K562 (cell line): ENCODE results near the gene ZBED4. TPM values are rescaled to one million over a fixed set of nuclear protein-coding genes. Genes with fewer than 3 reads are reported as not detected.

ENCODE experiments used
- HMGN3 ChIP-seq: IDR thresholded peaks from 2 replicates; pipeline ENCODE4 v1.6.1; 2011; ENCODE audit warnings: borderline replicate concordance, low read depth, mild to moderate bottlenecking, mixed read lengths, low read length; ENCODE audit not compliant: insufficient read length; ENCODE audit errors: extremely low read depth
- KAT7 ChIP-seq: sonication (generic); formaldehyde crosslinking; IDR thresholded peaks from 2 replicates; pipeline ENCODE4 v1.8.0; 2022; ENCODE audit warnings: missing genetic modification reagents, mild to moderate bottlenecking, borderline replicate concordance
- MBD2 ChIP-seq: sonication (generic); IDR thresholded peaks from 2 replicates; pipeline ENCODE4 v1.6.1; 2016; ENCODE audit warnings: low read depth, borderline replicate concordance
- PATZ1 ChIP-seq: fragments of 250-450 bp; sonication (Bioruptor Pico); IDR thresholded peaks from 2 replicates; pipeline ENCODE4 v1.5.0; 2020; ENCODE audit warnings: mild to moderate bottlenecking, borderline replicate concordance
- REST ChIP-seq, 2 experiments: fragments of 450-650 bp; formaldehyde crosslinking in 1 of 2; IDR thresholded peaks; 2 replicates each; pipeline versions ENCODE4 v1.4.0 to v1.6.1; 2014 to 2020; ENCODE audit warnings: mild to moderate bottlenecking in 2 of 2, borderline replicate concordance in 1 of 2, low read depth in 1 of 2
- ZHX1 ChIP-seq: fragments of 150-350 bp; conservative IDR thresholded peaks from 2 replicates; pipeline ENCODE4 v1.6.1; 2014; ENCODE audit warnings: low read length
- ZNF280A ChIP-seq: fragments of 450-650 bp; IDR thresholded peaks from 2 replicates; pipeline ENCODE4 v1.6.1; 2018; ENCODE audit warnings: mild to moderate bottlenecking, low read depth; ENCODE audit not compliant: partially characterized antibody
- polyA plus RNA-seq, 8 experiments: library from polyadenylated mRNA; depleted of rRNA in 4 of 8; stranded (reverse) in 5 of 8; unstranded in 3 of 8; fragments of >200 nt; fragmentation: Nextera tagmentation in 2 of 8; fragmentation: Illumina TruSeq in 1 of 8; extraction: Ambion mirVana in 2 of 8; extraction: Trizol in 1 of 8; gene quantifications; 2 replicates each; pipeline versions ENCODE4 v1.2.1 to v1.2.3, GENCODE V29; 2011 to 2014; ENCODE audit warnings: inconsistent platforms in 1 of 8, missing spikeins in 1 of 8
- total RNA-seq, 7 experiments: library from RNA; depleted of rRNA in 6 of 7; stranded (reverse); fragments of >200 nt in 6 of 7; fragmentation: Illumina TruSeq in 2 of 7; extraction: Trizol in 2 of 7; gene quantifications; 2 replicates each; pipeline versions ENCODE4 v1.2.1 to v1.2.3, GENCODE V29; 2011 to 2021; ENCODE audit warnings: low replicate concordance in 1 of 7

The ZBED4 gene
- total and polyA plus RNA-seq, 9 of the 15 experiments (the other 6 are each of a cell fraction or from before 2014, with no cell fraction given): 1.5 to 16.8 (median 7.4) TPM

- TF ChIP-seq ZNF280A (no peak), ZHX1 (no peak), REST (IDR thresholded peaks at IDR 0.05; ENCODE audit: borderline replicate concordance) (no peak), REST (CRISPR knock-in tag; IDR thresholded peaks at IDR 0.05; ENCODE audit: low read depth) (peak; percentile 66), HMGN3 (peak; percentile 16), KAT7 (peak; percentile 56; the same call in 1 of the 2 replicates), MBD2 (peak; percentile 48; the same call in 1 of the 2 replicates), PATZ1 (CRISPR knock-in tag) (no peak)
Measured at GRCh38 chr22:49852898-49853894, at the start of gene ZBED4 (continued).
